ENCODE results near the gene SRRM1.

DNA sequence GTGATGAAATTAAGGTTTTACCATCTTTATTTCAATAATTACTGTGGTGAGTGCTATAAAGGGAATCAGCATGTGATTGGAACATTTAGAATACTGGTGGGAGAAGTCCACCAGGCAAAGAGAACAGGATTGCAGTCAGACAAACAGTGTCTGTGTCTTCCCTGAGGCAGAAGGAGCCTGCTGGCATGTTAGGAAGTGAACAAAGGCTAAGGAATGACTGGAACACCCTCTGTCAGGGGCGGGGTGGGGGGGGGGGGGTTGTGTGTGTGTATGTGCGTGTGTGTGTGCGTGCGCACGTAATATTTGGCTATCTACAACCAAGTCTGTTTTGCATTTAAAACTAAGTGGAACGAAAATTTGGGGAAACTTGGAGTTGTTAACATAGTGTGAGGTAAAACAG lies 30.2 kb downstream of the SRRM1 start:
- TF ChIP-seq, protein P1, sequence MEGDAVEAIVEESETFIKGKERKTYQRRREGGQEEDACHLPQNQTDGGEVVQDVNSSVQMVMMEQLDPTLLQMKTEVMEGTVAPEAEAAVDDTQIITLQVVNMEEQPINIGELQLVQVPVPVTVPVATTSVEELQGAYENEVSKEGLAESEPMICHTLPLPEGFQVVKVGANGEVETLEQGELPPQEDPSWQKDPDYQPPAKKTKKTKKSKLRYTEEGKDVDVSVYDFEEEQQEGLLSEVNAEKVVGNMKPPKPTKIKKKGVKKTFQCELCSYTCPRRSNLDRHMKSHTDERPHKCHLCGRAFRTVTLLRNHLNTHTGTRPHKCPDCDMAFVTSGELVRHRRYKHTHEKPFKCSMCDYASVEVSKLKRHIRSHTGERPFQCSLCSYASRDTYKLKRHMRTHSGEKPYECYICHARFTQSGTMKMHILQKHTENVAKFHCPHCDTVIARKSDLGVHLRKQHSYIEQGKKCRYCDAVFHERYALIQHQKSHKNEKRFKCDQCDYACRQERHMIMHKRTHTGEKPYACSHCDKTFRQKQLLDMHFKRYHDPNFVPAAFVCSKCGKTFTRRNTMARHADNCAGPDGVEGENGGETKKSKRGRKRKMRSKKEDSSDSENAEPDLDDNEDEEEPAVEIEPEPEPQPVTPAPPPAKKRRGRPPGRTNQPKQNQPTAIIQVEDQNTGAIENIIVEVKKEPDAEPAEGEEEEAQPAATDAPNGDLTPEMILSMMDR (IDR thresholded peaks at IDR 0.05) = no peak
- no peak for TF ChIP-seq POLR2A (IDR thresholded peaks at IDR 0.05)
